GM12878 (cell line): ENCODE measurements around the gene C5AR2. TPM values are rescaled to one million over a fixed set of nuclear protein-coding genes. Genes with fewer than 3 reads are reported as not detected.

Experiments used
- ATAC-seq: fragments of 200-7000 bp; cut with Tn5 transposase; 3 replicates; pipeline ENCODE4 v1.9.1; 2020; ENCODE audit warnings: mild to moderate bottlenecking, moderate library complexity
- BruUV-seq: library from RNA; stranded (reverse); fragments of 400-500 nt; replicated peaks from 2 replicates; lab custom pipeline; 2021; lab: Mats Ljungman, UMichigan
- CTCF ChIA-PET: fragments of 300-600 bp; sonication (Branson Sonifier 250); formaldehyde crosslinking; extraction: SDS; loops from one replicate; lab custom pipeline; 2021; ENCODE audit warnings: inconsistent platforms; lab: Yijun Ruan, JAX
- POLR2A ChIA-PET: fragments of 350-600 bp; formaldehyde crosslinking; extraction: SDS; loops from one replicate; lab custom pipeline; 2021; ENCODE audit warnings: inconsistent platforms; lab: Charles Lee
- RAD21 ChIA-PET: fragments of 300-600 bp; sonication (Branson Sonifier 250); formaldehyde crosslinking; loops from one replicate; lab custom pipeline; 2023; ENCODE audit warnings: antibody characterized with exemption; ENCODE audit not compliant: unreplicated experiment; lab: Charles Lee
- SMC1A ChIA-PET: fragments of 300-600 bp; sonication (Branson Sonifier 250); formaldehyde crosslinking; loops from one replicate; lab custom pipeline; 2023; ENCODE audit not compliant: unreplicated experiment, uncharacterized antibody; lab: Charles Lee
- DNase-seq: peaks from one replicate; pipeline ENCODE4 v3.0.0-alpha.2; 2011; ENCODE audit warnings: low read depth, low spot score
- FAIRE-seq: peaks from 3 replicates; lab custom pipeline; 2011; peaks lifted over from hg19 to GRCh38; lab: Jason Lieb, UNC
- H2AFZ ChIP-seq: 2 replicates; pipeline ENCODE4 v1.6.0; 2011; ENCODE audit warnings: low read depth, low read length, control low read depth; ENCODE audit not compliant: control insufficient read depth
- H3K27ac ChIP-seq: 2 replicates; pipeline ENCODE4 v1.5.1; 2011; ENCODE audit warnings: control low read depth; ENCODE audit not compliant: control insufficient read depth, insufficient read depth
- H3K27me3 ChIP-seq, 2 experiments: replicated peaks in 1 of 2; 2 replicates each; pipeline versions ENCODE4 v1.6.0 to v1.6.1; 2011; ENCODE audit warnings: low read length in 1 of 2; ENCODE audit not compliant: control insufficient read depth in 2 of 2, insufficient read depth in 2 of 2
- H3K36me3 ChIP-seq, 2 experiments: 2 replicates each; pipeline ENCODE4 v1.5.1; 2011; ENCODE audit warnings: low read length in 1 of 2; ENCODE audit not compliant: control insufficient read depth in 2 of 2, insufficient read depth in 2 of 2
- H3K4me1 ChIP-seq: 2 replicates; pipeline ENCODE4 v1.6.1; 2011; ENCODE audit warnings: mild to moderate bottlenecking, low read length, moderate library complexity, mixed read lengths; ENCODE audit not compliant: control insufficient read depth, insufficient read depth
- H3K4me2 ChIP-seq: 2 replicates; pipeline ENCODE4 v1.6.0; 2011; ENCODE audit warnings: control low read depth; ENCODE audit not compliant: control insufficient read depth, insufficient read depth
- H3K4me3 ChIP-seq: fragments of 200-600 bp; sonication (generic); 2 replicates; pipeline ENCODE4 v1.5.1; 2016
- H3K79me2 ChIP-seq: 2 replicates; pipeline ENCODE4 v1.6.0; 2011; ENCODE audit warnings: low read length; ENCODE audit not compliant: control insufficient read depth, insufficient read depth
- H3K9ac ChIP-seq: 2 replicates; pipeline ENCODE4 v1.8.0; 2011; ENCODE audit warnings: low read length, control low read depth, mixed read lengths; ENCODE audit not compliant: control insufficient read depth, insufficient read depth
- H3K9me3 ChIP-seq: replicated peaks from 3 replicates; pipeline ENCODE4 v1.5.1; 2011; ENCODE audit warnings: mild to moderate bottlenecking, low read length; ENCODE audit not compliant: control insufficient read depth, insufficient read depth
- H4K20me1 ChIP-seq: 2 replicates; pipeline ENCODE4 v1.6.0; 2011; ENCODE audit not compliant: control insufficient read depth, insufficient read depth
- CTCF ChIP-seq, 3 experiments: IDR thresholded peaks in 2 of 3; conservative IDR thresholded peaks in 1 of 3; 2 replicates each; pipeline ENCODE4 v1.5.1; 2011; ENCODE audit warnings: low read depth in 3 of 3, low read length in 3 of 3, mild to moderate bottlenecking in 3 of 3, control low read depth in 2 of 3, moderate library complexity in 2 of 3, inconsistent platforms in 1 of 3, mixed read lengths in 1 of 3; ENCODE audit not compliant: control insufficient read depth in 2 of 3, insufficient read depth in 1 of 3; ENCODE audit errors: extremely low read depth in 1 of 3
- NFYA ChIP-seq: IDR thresholded peaks from 2 replicates; pipeline ENCODE4 v1.6.1; 2011; ENCODE audit warnings: low read depth, mild to moderate bottlenecking, low read length, improper control_type of control experiment, borderline replicate concordance
- POU2F2 ChIP-seq: IDR thresholded peaks from 3 replicates; pipeline ENCODE4 v1.6.1; 2011; ENCODE audit warnings: low read depth, mild to moderate bottlenecking, low read length, borderline replicate concordance
- WGBS: methylation state at CpG from one replicate; pipeline ENCODE4 v1.1.6; 2016; ENCODE audit warnings: low lambda C conversion rate; ENCODE audit not compliant: insufficient replicate concordance, insufficient coverage; ENCODE audit errors: missing lambda C conversion rate; 5-methylcytosine and 5-hydroxymethylcytosine counted together
- in situ Hi-C: fragments of 300-500 bp; cut with MboI; formaldehyde crosslinking; loops from 9 replicates; pipeline ENCODE4 v1.14.3; 2018; ENCODE audit warnings: mixed read lengths
- intact Hi-C: fragments of 100-400 bp; cut with micrococcal nuclease; formaldehyde crosslinking; loops from one replicate; pipeline ENCODE4 v1.14.2; 2022; ENCODE audit not compliant: unreplicated experiment
- polyA plus RNA-seq, 11 experiments: library from polyadenylated mRNA; depleted of rRNA in 4 of 11; unstranded in 6 of 11; stranded (reverse) in 5 of 11; fragments of >200 nt; fragmentation: Nextera tagmentation in 4 of 11; fragmentation: Illumina TruSeq in 1 of 11; extraction: Ambion mirVana in 4 of 11; extraction: Trizol in 1 of 11; gene quantifications; 1 replicate in 1 of 11; 2 replicates in 10 of 11; pipeline versions ENCODE4 v1.2.1 to v1.2.3, GENCODE V29; 2011 to 2016; ENCODE audit warnings: inconsistent platforms in 2 of 11, missing spikeins in 2 of 11, low read depth in 1 of 11
- total RNA-seq, 4 experiments: library from RNA; depleted of rRNA in 3 of 4; stranded (reverse); fragments of >200 nt in 3 of 4; fragmentation: Illumina TruSeq in 1 of 4; extraction: Trizol in 1 of 4; gene quantifications; 2 replicates each; pipeline versions ENCODE4 v1.2.1 to v1.2.3, GENCODE V29; 2013 to 2021

Gene C5AR2
- total and polyA plus RNA-seq, 10 of the 15 experiments (the other 5 are each of a cell fraction or from before 2014, with no cell fraction given): 0.01 TPM; not detected in 9

- no peaks in the 10 kb centered on the region for H3K79me2 ChIP-seq
- ATAC-seq (no peak), FAIRE-seq (no peak), DNase-seq (no peak)
- no peaks in the 10 kb centered on the region; the same call in 2 of the 3 replicates for H3K9me3 ChIP-seq
- no peaks in the 10 kb centered on the region for H3K4me1 ChIP-seq
- WGBS: 70% methylated on average over 4 of the region's 4 CpGs
- H3K4me2 ChIP-seq: no peak overlapping the region
- no peak overlapping the region for H2AFZ ChIP-seq
- H3K4me3 ChIP-seq: no peak overlapping the region
- intact Hi-C loops: no loop called here
- H4K20me1 ChIP-seq: no peaks in the 10 kb centered on the region
- in situ Hi-C loops: no loop called here
- no peak for TF ChIP-seq CTCF (IDR thresholded peaks at IDR 0.05 in 2 of 3, conservative IDR thresholded peaks at IDR 0.05 in 1 of 3; ENCODE audit: control insufficient read depth in 2 of 3, extremely low read depth in 1 of 3, insufficient read depth in 1 of 3, low read depth in 3 of 3, low read length in 3 of 3)
- TF ChIP-seq NFYA: no peak
- no peak for TF ChIP-seq POU2F2
- BruUV-seq: no TSS peak
- no peak overlapping the region for H3K9ac ChIP-seq
- no peaks in the 10 kb centered on the region for H3K36me3 ChIP-seq
- no peaks in the 10 kb centered on the region for H3K27me3 ChIP-seq
- RAD21 ChIA-PET: interaction anchor here (0.7 kb wide), 1 partner anchor 644 kb away, joined by 4 read pairs; no protein-coding TSS in a partner anchor
- SMC1A ChIA-PET: interaction anchor here (0.6 kb wide), 2 partner anchors 29 to 208 kb away, joined by 3 read pairs; no protein-coding TSS in a partner anchor
- no peak overlapping the region for H3K27ac ChIP-seq
- POLR2A ChIA-PET: no interaction called here
- CTCF ChIA-PET: interaction anchor here (0.7 to 4.3 kb wide), 4 partner anchors 12 to 306 kb away, joined by 3 to 20 read pairs (median 4); partner anchors contain the start of gene DHX34
Measured at GRCh38 chr19:47316513-47316912, 15.5 kb upstream of the C5AR2 start.
